BE2C (cell line): ENCODE results near the gene EIF3K.

Experiments used
- DNase-seq: peaks from one replicate; pipeline ENCODE4 v3.0.0-alpha.2; 2020
- H3K27me3 ChIP-seq: fragments of 250-450 bp; sonication (Bioruptor Pico); 2 replicates; pipeline ENCODE4 v1.5.1; 2020; ENCODE audit warnings: mild to moderate bottlenecking
- H3K36me3 ChIP-seq: fragments of 250-450 bp; sonication (Bioruptor Pico); 2 replicates; pipeline ENCODE4 v1.5.1; 2020; ENCODE audit warnings: mild to moderate bottlenecking
- H3K4me1 ChIP-seq: fragments of 250-450 bp; sonication (Bioruptor Pico); 2 replicates; pipeline ENCODE4 v1.5.1; 2020
- H3K4me3 ChIP-seq: 2 replicates; pipeline ENCODE4 v1.5.1; 2011; ENCODE audit warnings: low read depth, low read length
- H3K9me3 ChIP-seq: fragments of 250-450 bp; sonication (Bioruptor Pico); 2 replicates; pipeline ENCODE4 v1.5.1; 2020
- TF ChIP-seq, protein P1 (sequence below): IDR thresholded peaks from 2 replicates; pipeline ENCODE4 v1.5.1; 2012; ENCODE audit warnings: mild to moderate bottlenecking, low read depth, low read length

EIF3K gene

GRCh38 chr19:38650911-38651584 is 32.1 kb downstream of the EIF3K start:
- H3K9me3 ChIP-seq = no peaks in the 10 kb centered on the region
- H3K4me3 ChIP-seq = no peak overlapping the region
- peaks cover 9% of the 10 kb centered on the region for H3K36me3 ChIP-seq
- DNase-seq = no peak
- H3K4me1 ChIP-seq = peaks cover 11% of the 10 kb centered on the region; the same call in 1 of the 2 replicates
- H3K27me3 ChIP-seq = no peaks in the 10 kb centered on the region
- TF ChIP-seq, protein P1, sequence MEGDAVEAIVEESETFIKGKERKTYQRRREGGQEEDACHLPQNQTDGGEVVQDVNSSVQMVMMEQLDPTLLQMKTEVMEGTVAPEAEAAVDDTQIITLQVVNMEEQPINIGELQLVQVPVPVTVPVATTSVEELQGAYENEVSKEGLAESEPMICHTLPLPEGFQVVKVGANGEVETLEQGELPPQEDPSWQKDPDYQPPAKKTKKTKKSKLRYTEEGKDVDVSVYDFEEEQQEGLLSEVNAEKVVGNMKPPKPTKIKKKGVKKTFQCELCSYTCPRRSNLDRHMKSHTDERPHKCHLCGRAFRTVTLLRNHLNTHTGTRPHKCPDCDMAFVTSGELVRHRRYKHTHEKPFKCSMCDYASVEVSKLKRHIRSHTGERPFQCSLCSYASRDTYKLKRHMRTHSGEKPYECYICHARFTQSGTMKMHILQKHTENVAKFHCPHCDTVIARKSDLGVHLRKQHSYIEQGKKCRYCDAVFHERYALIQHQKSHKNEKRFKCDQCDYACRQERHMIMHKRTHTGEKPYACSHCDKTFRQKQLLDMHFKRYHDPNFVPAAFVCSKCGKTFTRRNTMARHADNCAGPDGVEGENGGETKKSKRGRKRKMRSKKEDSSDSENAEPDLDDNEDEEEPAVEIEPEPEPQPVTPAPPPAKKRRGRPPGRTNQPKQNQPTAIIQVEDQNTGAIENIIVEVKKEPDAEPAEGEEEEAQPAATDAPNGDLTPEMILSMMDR = no peak

DNA sequence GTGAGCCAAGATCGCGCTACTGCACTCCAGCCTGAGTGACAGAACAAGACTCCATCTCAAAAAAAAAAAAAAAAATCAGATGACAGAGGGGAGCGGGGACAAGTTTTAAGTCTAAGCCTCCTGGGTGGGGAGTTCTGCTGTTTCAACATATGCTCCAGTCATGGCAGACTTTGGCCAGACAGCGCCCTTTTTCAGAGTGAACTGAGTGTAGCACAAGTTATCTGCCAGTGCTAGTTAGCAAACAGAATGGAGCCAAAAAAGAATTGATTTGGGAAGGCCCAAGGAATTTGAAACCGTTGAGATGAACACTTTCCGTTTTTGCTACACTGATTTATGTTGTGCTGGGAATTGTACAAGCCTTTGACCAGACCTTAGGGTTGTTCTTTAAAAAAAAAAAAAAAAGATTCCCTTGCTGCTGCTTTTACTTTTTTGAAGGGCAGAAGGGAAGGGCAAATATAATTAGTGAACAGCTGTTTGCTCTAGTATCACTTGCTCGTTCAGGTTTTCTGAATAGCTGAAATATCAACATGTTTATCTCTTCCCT is 34.1 kb downstream of the EIF3K start:
- Histone ChIP-seq H3K4me1 (peaks cover 11% of the 10 kb centered on the region; the same call in 1 of the 2 replicates), H3K9me3 (no peaks in the 10 kb centered on the region), H3K4me3 (no peak overlapping the region), H3K27me3 (no peaks in the 10 kb centered on the region), H3K36me3 (peaks cover 17% of the 10 kb centered on the region)
- no peak for DNase-seq
- TF ChIP-seq, protein P1 = no peak

- peaks cover 17% of the 10 kb centered on the region for H3K36me3 ChIP-seq
- no peaks in the 10 kb centered on the region for H3K27me3 ChIP-seq
- TF ChIP-seq, protein P1 = no peak
- DNase-seq = no peak
- peaks cover 8% of the 10 kb centered on the region; the same call in 1 of the 2 replicates for H3K4me1 ChIP-seq
- H3K4me3 ChIP-seq = no peak overlapping the region
- no peaks in the 10 kb centered on the region for H3K9me3 ChIP-seq
Observed at GRCh38 chr19:38654628-38655055, 35.7 kb downstream of the EIF3K start.

DNA sequence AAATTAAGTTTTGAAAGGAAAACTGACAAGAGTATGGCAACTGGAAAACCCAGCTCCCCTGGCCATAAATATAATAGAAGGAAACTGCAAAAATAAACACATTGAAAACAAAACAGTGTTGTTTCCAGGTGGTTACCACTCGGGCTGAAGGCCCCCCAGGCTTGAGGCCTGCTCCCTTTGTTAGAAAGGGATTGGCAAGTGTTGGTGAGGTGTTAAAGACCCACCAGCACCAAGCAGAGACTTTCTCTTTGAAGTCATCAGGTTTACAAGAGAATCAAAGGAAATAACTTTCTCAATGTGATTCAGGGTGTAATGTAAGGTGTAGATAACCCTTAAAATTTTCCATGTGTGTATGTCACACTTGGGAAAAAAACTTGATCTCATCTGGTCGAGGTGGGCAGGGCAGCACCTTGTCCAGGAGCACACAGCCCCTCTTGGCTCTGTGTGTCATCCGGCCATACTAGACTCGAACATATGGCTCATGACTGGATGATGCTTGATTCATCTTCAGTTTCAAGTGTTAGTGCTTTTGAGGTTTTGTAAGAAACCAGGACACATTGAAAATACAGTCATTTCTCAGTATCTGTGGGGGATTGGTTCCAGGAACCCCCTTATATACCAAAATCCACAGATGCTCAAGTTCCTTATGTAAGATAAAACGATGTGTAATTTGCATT is 36.3 kb downstream of the EIF3K start:
- H3K4me3 ChIP-seq = no peak overlapping the region
- H3K9me3 ChIP-seq = no peaks in the 10 kb centered on the region
- no peaks in the 10 kb centered on the region for H3K27me3 ChIP-seq
- H3K36me3 ChIP-seq = peaks cover 17% of the 10 kb centered on the region
- TF ChIP-seq, protein P1 = no peak
- no peak for DNase-seq
- peaks cover 2% of the 10 kb centered on the region; the same call in 1 of the 2 replicates for H3K4me1 ChIP-seq

DNA sequence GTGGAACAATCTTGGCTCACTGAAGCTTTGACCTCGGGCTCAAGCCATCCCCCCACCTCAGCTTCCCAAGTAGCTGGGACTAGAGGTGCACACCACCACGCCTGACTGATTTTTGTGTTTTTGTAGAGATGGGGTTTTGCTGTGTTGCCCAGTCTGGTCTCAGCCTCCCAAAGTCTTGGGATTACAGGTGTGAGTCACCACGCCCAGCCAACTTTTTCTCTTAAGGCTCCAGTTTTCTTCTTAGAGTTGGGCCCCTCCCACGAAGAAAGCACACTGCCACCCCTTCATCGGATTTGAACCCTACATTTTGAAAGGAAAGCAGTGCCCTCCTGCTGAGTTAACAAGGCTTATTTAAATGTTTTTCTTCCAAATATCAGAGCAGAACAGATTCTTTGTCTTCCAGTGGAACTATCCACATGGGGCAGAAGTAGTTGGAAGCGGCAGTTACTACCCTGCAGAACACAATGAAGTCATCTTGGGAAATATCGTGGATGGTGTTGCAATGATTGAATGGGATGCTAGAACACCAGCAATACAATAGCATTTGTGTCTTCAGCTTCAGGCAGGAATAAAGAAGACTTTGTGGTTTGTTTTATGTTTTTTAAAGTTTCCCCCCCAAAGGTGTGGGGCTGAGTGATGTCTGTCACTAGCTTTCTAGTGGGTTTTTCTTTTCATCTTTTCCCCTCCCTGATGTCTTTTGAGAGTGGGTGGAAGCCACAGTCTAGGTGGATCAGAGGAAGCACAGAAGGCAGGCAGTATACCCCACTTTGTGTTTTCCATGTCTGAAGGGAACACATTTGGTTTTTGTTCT is 37.4 kb downstream of the EIF3K start:
- peaks cover 17% of the 10 kb centered on the region for H3K36me3 ChIP-seq
- H3K4me3 ChIP-seq = no peak overlapping the region
- TF ChIP-seq, protein P1 = no peak
- no peaks in the 10 kb centered on the region for H3K27me3 ChIP-seq
- no peak for DNase-seq
- H3K9me3 ChIP-seq = no peaks in the 10 kb centered on the region
- peaks cover 2% of the 10 kb centered on the region; the same call in 1 of the 2 replicates for H3K4me1 ChIP-seq
